ENCODE data around the gene PDE4A.

DNA sequence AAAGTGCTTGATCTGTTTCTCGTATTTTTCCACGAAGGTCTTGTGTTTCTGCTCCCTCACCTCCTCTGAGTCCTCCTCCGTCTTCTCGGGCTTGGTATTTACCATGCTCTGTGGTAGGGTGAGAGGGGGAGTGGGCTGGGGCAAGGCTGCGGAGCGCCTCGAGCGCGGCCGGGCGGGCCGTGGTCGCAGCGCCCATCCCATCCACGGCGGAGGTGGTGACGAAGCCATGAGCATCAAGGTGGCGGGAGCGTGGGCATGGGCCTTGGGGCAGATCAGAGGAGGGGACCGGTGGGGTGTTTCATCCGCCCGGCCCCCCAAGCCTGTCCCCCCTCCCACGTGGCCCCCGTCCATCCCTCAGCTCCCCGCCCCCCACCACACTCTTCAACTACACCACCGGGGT is 24.9 kb upstream of the PDE4A start:
- TF ChIP-seq FOXA2 (IDR thresholded peaks at IDR 0.05) (no peak), SP1 (IDR thresholded peaks at IDR 0.05) (no peak), HNF4G (IDR thresholded peaks at IDR 0.05) (no peak), GABPA (IDR thresholded peaks at IDR 0.05 in 1 of 2, conservative IDR thresholded peaks at IDR 0.05 in 1 of 2) (no peak)
- TF ChIP-seq, protein P1, sequence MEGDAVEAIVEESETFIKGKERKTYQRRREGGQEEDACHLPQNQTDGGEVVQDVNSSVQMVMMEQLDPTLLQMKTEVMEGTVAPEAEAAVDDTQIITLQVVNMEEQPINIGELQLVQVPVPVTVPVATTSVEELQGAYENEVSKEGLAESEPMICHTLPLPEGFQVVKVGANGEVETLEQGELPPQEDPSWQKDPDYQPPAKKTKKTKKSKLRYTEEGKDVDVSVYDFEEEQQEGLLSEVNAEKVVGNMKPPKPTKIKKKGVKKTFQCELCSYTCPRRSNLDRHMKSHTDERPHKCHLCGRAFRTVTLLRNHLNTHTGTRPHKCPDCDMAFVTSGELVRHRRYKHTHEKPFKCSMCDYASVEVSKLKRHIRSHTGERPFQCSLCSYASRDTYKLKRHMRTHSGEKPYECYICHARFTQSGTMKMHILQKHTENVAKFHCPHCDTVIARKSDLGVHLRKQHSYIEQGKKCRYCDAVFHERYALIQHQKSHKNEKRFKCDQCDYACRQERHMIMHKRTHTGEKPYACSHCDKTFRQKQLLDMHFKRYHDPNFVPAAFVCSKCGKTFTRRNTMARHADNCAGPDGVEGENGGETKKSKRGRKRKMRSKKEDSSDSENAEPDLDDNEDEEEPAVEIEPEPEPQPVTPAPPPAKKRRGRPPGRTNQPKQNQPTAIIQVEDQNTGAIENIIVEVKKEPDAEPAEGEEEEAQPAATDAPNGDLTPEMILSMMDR (IDR thresholded peaks at IDR 0.05; ENCODE audit: low read depth, low read length, missing input control), result no peak
- TF ChIP-seq, protein P2, sequence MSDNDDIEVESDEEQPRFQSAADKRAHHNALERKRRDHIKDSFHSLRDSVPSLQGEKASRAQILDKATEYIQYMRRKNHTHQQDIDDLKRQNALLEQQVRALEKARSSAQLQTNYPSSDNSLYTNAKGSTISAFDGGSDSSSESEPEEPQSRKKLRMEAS (IDR thresholded peaks at IDR 0.05), result no peak
